Stomach smooth muscle (tissue), 2 donors: Measurements from ENCODE around the gene OR2S2.

Experiments
- H3K27ac ChIP-seq: one replicate; pipeline ENCODE4 v1.7.0; 2013; ENCODE audit warnings: mild to moderate bottlenecking, low read length, inconsistent platforms
- H3K27me3 ChIP-seq, 2 donors: one replicate each; pipeline ENCODE4 v1.7.0; 2013; ENCODE audit warnings: low read length in 2 of 2; ENCODE audit not compliant: insufficient read depth in 2 of 2, control insufficient read depth in 1 of 2
- H3K36me3 ChIP-seq, 2 donors: one replicate each; pipeline ENCODE4 v1.7.0; 2013; ENCODE audit warnings: low read length in 2 of 2; ENCODE audit not compliant: control insufficient read depth in 2 of 2, insufficient read depth in 2 of 2
- H3K4me1 ChIP-seq: one replicate; pipeline ENCODE4 v1.7.0; 2013; ENCODE audit warnings: low read length; ENCODE audit not compliant: control insufficient read depth, insufficient read depth
- H3K4me3 ChIP-seq, 2 donors: one replicate each; pipeline ENCODE4 v1.7.0; 2013; ENCODE audit warnings: low read length in 2 of 2
- H3K9ac ChIP-seq, 2 donors: one replicate each; pipeline ENCODE4 v1.7.0; 2013; ENCODE audit warnings: low read length in 2 of 2, mild to moderate bottlenecking in 1 of 2
- H3K9me3 ChIP-seq, 2 donors: one replicate each; pipeline ENCODE4 v1.7.0; 2013; ENCODE audit warnings: low read length in 2 of 2; ENCODE audit not compliant: control insufficient read depth in 2 of 2
- donor health status: healthy.
- donor health status: Pancreatic carcinoma.

The OR2S2 gene

DNA sequence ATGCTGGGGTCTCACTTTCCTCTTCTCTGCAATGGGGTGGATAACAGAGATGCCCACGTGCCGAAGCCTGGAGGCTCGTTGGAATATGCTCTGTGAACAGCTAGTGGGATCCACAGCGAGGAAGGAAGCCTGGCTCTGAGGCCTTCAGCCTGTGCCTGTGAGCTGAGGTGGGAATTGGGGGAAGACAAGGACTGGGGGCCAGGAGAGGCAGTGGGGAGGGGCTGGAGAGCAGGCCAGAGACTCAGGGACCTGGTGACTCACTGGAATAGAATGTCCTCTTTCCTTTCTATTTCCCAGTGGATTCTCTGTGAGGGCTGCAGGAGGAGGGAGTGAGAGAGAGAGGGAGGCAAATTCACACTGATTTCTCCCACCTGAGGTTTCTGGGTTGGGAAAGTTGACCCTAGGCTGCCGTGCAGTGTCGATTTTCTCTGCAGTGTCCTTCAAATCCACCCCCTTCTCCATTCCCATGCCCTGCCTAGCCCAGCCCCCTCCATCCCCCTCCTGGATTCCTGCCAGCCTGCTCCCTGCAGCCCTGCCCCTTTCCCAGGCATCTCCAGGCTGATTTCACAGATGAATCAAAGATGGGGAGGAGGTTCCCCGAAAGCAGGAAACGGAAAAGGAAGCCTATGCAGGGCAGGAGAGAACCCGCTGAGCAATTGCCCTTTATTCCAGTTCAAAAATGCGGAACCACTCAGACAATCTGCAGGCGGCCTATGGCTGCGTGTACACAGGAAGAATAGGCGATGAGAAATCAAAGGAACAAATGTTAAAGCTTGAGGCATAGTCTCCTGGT lies 50.0 kb downstream of the OR2S2 start:
- peaks cover 59% of the 10 kb centered on the region for H3K4me1 ChIP-seq
- H3K4me3 ChIP-seq: peak overlapping the region; percentile 28 to 55
- no peaks in the 10 kb centered on the region for H3K36me3 ChIP-seq
- H3K9me3 ChIP-seq: no peaks in the 10 kb centered on the region
- peak overlapping the region; percentile 45 to 58 for H3K9ac ChIP-seq
- H3K27me3 ChIP-seq: no peaks in the 10 kb centered on the region
- peak overlapping the region; percentile 81 for H3K27ac ChIP-seq
